Brain microvascular endothelial cell (primary cell): ENCODE results near the gene ACKR2.

Experiments
- DNase-seq: peaks from one replicate; pipeline ENCODE4 v3.0.0-alpha.2; 2020
- H3K27ac ChIP-seq: fragments of 250-450 bp; sonication (Bioruptor Pico); 2 replicates; pipeline ENCODE4 v1.5.1; 2020; ENCODE audit warnings: mild to moderate bottlenecking, moderate library complexity
- H3K27me3 ChIP-seq: fragments of 250-450 bp; sonication (Bioruptor Pico); replicated peaks from 2 replicates; pipeline ENCODE4 v1.5.1; 2020; ENCODE audit warnings: mild to moderate bottlenecking
- H3K36me3 ChIP-seq: fragments of 250-450 bp; sonication (Bioruptor Pico); replicated peaks from 2 replicates; pipeline ENCODE4 v1.5.1; 2020; ENCODE audit warnings: mild to moderate bottlenecking
- H3K4me3 ChIP-seq: 2 replicates; pipeline ENCODE4 v1.5.1; 2011; ENCODE audit warnings: low read depth, mild to moderate bottlenecking, control low read depth, low read length, moderate library complexity
- CTCF ChIP-seq: IDR thresholded peaks from 2 replicates; pipeline ENCODE4 v1.5.1; 2011; ENCODE audit warnings: low read depth, mild to moderate bottlenecking, moderate library complexity, low read length, control low read depth, inconsistent platforms; ENCODE audit errors: missing control alignments
- in situ Hi-C: cut with HindIII; loops from 2 replicates; pipeline ENCODE4 v1.10.0; 2017; ENCODE audit warnings: low sequenced_read_pairs, low pct_ligation_motif_present

Gene ACKR2

GRCh38 chr3:42894698-42895579 lies 85.7 kb downstream of the ACKR2 start:
- no peak for TF ChIP-seq CTCF
- no peak for DNase-seq
- in situ Hi-C loops = no loop called here
- H3K4me3 ChIP-seq = no peak overlapping the region
- no peak overlapping the region for H3K27ac ChIP-seq
- H3K36me3 ChIP-seq = no peaks in the 10 kb centered on the region
- H3K27me3 ChIP-seq = no peaks in the 10 kb centered on the region

GRCh38 chr3:42895580-42895868 lies 86.3 kb downstream of the ACKR2 start:
- no peaks in the 10 kb centered on the region for H3K27me3 ChIP-seq
- no peaks in the 10 kb centered on the region for H3K36me3 ChIP-seq
- DNase-seq = no peak
- no peak for TF ChIP-seq CTCF
- H3K27ac ChIP-seq = no peak overlapping the region
- in situ Hi-C loops = no loop called here
- H3K4me3 ChIP-seq = no peak overlapping the region

- in situ Hi-C loops = no loop called here
- Histone ChIP-seq H3K27me3 (peaks cover under 1% of the 10 kb centered on the region), H3K36me3 (no peaks in the 10 kb centered on the region), H3K4me3 (no peak overlapping the region), H3K27ac (no peak overlapping the region)
- TF ChIP-seq CTCF = no peak
- DNase-seq = no peak
Measured at GRCh38 chr3:42898896-42899675, 89.8 kb downstream of the ACKR2 start.

- no peak overlapping the region for H3K4me3 ChIP-seq
- H3K27ac ChIP-seq = no peak overlapping the region
- in situ Hi-C loops = no loop called here
- H3K36me3 ChIP-seq = no peaks in the 10 kb centered on the region
- TF ChIP-seq CTCF = no peak
- H3K27me3 ChIP-seq = peaks cover 2% of the 10 kb centered on the region
- no peak for DNase-seq
Measured at GRCh38 chr3:42900226-42901072, 91.2 kb downstream of the ACKR2 start.

- H3K27ac ChIP-seq = no peak overlapping the region
- H3K36me3 ChIP-seq = no peaks in the 10 kb centered on the region
- H3K27me3 ChIP-seq = peaks cover 2% of the 10 kb centered on the region
- no peak overlapping the region for H3K4me3 ChIP-seq
- no peak for DNase-seq
- TF ChIP-seq CTCF = no peak
- in situ Hi-C loops = no loop called here
Measured at GRCh38 chr3:42901073-42901415, 91.8 kb downstream of the ACKR2 start.
